K562 (cell line): Measurements from ENCODE around the gene CDKN2AIP. TPM values are rescaled to one million over a fixed set of nuclear protein-coding genes. Genes with fewer than 3 reads are reported as not detected.

Experiments
- ATAC-seq: fragments of 200-7000 bp; cut with Tn5 transposase; 3 replicates; pipeline ENCODE4 v1.9.1; 2020; ENCODE audit warnings: moderate library complexity
- BruUV-seq: library from RNA; stranded (reverse); fragments of 400-500 nt; replicated peaks from 2 replicates; lab custom pipeline; 2021; lab: Mats Ljungman, UMichigan
- CTCF ChIA-PET: fragments of 300-600 bp; formaldehyde crosslinking; extraction: SDS; loops from one replicate; lab custom pipeline; 2021; ENCODE audit warnings: low intra/inter-chr PET ratio; lab: Yijun Ruan, JAX
- POLR2A ChIA-PET: fragments of 300-600, 350-650 bp; sonication (Branson Sonifier 250); formaldehyde crosslinking; extraction: SDS; loops from one replicate; lab custom pipeline; 2021; ENCODE audit warnings: antibody characterized with exemption, inconsistent platforms; lab: Yijun Ruan, JAX
- DNase-seq, 4 experiments: peaks; one replicate each; pipeline versions ENCODE4 v3.0.0 to v3.0.0-alpha.2; 2011 to 2018; ENCODE audit warnings: low spot score in 3 of 4, mixed read lengths in 3 of 4; ENCODE audit errors: extremely low read depth in 1 of 4
- FAIRE-seq: peaks from 2 replicates; lab custom pipeline; 2011; peaks lifted over from hg19 to GRCh38; lab: Jason Lieb, UNC
- H2AFZ ChIP-seq: 2 replicates; pipeline ENCODE4 v1.6.0; 2011; ENCODE audit warnings: low read depth, low read length, control low read depth, inconsistent platforms
- H3K27ac ChIP-seq: fragments of 200-600 bp; 3 replicates; pipeline ENCODE4 v1.8.0; 2011; ENCODE audit warnings: low read depth, mild to moderate bottlenecking, control low read depth, inconsistent platforms, low read length, moderate library complexity, mixed read lengths; ENCODE audit errors: extremely low read depth
- H3K27me3 ChIP-seq, 2 experiments: fragments of 300-600 bp in 1 of 2; 2 replicates in 1 of 2; 3 replicates in 1 of 2; pipeline versions ENCODE4 v1.6.0 to v1.8.0; 2011; ENCODE audit warnings: inconsistent platforms in 2 of 2, low read length in 2 of 2, mild to moderate bottlenecking in 1 of 2, mixed read lengths in 1 of 2, moderate library complexity in 1 of 2; ENCODE audit not compliant: control insufficient read depth in 2 of 2, insufficient read depth in 2 of 2
- H3K36me3 ChIP-seq: fragments of 300-600 bp; 3 replicates; pipeline ENCODE4 v1.8.0; 2011; ENCODE audit warnings: mild to moderate bottlenecking, low read length, inconsistent platforms; ENCODE audit not compliant: control insufficient read depth, insufficient read depth
- H3K4me1 ChIP-seq, 2 experiments: fragments of 200-600 bp in 1 of 2; replicated peaks in 1 of 2; 2 replicates in 1 of 2; 3 replicates in 1 of 2; pipeline versions ENCODE4 v1.5.1 to v1.8.0; 2011; ENCODE audit warnings: inconsistent platforms in 2 of 2, low read length in 2 of 2, mild to moderate bottlenecking in 1 of 2, mixed read lengths in 1 of 2, moderate library complexity in 1 of 2; ENCODE audit not compliant: control insufficient read depth in 2 of 2, insufficient read depth in 2 of 2
- H3K4me2 ChIP-seq: 2 replicates; pipeline ENCODE4 v1.6.1; 2011; ENCODE audit warnings: low read length, control low read depth, inconsistent platforms, mixed read lengths; ENCODE audit not compliant: insufficient read depth
- H3K4me3 ChIP-seq: fragments of 200-600 bp; sonication (generic), shearing (Covaris generic); 2 replicates; pipeline ENCODE4 v1.5.1; 2016; ENCODE audit warnings: control low read depth, inconsistent platforms
- H3K79me2 ChIP-seq: fragments of 200-600 bp; 3 replicates; pipeline ENCODE4 v1.8.0; 2011; ENCODE audit warnings: low read length, inconsistent platforms; ENCODE audit not compliant: control insufficient read depth, insufficient read depth
- H3K9ac ChIP-seq, 2 experiments: 2 replicates each; pipeline versions ENCODE4 v1.6.0 to v1.6.1; 2011; ENCODE audit warnings: low read depth in 2 of 2, low read length in 2 of 2, control low read depth in 1 of 2, inconsistent platforms in 1 of 2, mild to moderate bottlenecking in 1 of 2, mixed read lengths in 1 of 2; ENCODE audit not compliant: insufficient read depth in 1 of 2
- H3K9me1 ChIP-seq: one replicate; pipeline ENCODE4 v1.6.0; 2011; ENCODE audit warnings: inconsistent platforms, mild to moderate bottlenecking, low read length, moderate library complexity; ENCODE audit not compliant: control insufficient read depth, insufficient read depth
- H3K9me3 ChIP-seq: replicated peaks from 2 replicates; pipeline ENCODE4 v1.5.1; 2011; ENCODE audit warnings: low read depth, low read length, inconsistent platforms; ENCODE audit not compliant: control insufficient read depth, insufficient read depth
- H4K20me1 ChIP-seq: replicated peaks from 2 replicates; pipeline ENCODE4 v1.6.1; 2011; ENCODE audit warnings: low read length, inconsistent platforms, mixed read lengths; ENCODE audit not compliant: control insufficient read depth, insufficient read depth
- ARHGAP35 ChIP-seq: fragments of 450-650 bp; IDR thresholded peaks from 2 replicates; pipeline ENCODE4 v1.6.1; 2018; ENCODE audit not compliant: partially characterized antibody
- CBX3 ChIP-seq, 2 experiments: IDR thresholded peaks; 1 replicate in 1 of 2; 2 replicates in 1 of 2; pipeline ENCODE4 v1.6.1; 2012; ENCODE audit warnings: inconsistent platforms in 2 of 2, low read length in 2 of 2, borderline replicate concordance in 1 of 2, control low read depth in 1 of 2
- CHD4 ChIP-seq: fragments of 200-600 bp; sonication (generic); IDR thresholded peaks from 3 replicates; pipeline ENCODE4 v1.6.1; 2012; ENCODE audit warnings: low read depth, mild to moderate bottlenecking, mixed read lengths, low read length, inconsistent platforms; ENCODE audit not compliant: insufficient read depth, insufficient replicate concordance, poor library complexity, severe bottlenecking
- EGR1 ChIP-seq: fragments of 450-650 bp; conservative IDR thresholded peaks from 2 replicates; pipeline ENCODE4 v1.6.1; 2017; ENCODE audit warnings: mild to moderate bottlenecking
- ESRRA ChIP-seq: fragments of 450-650 bp; IDR thresholded peaks from 2 replicates; pipeline ENCODE4 v1.6.1; 2014; ENCODE audit warnings: low read depth, mild to moderate bottlenecking, moderate library complexity, borderline replicate concordance
- LEF1 ChIP-seq: fragments of 450-650 bp; IDR thresholded peaks from 2 replicates; pipeline ENCODE4 v1.6.1; 2016; ENCODE audit warnings: mild to moderate bottlenecking
- MAFG ChIP-seq: fragments of 450-650 bp; conservative IDR thresholded peaks from 2 replicates; pipeline ENCODE4 v1.6.1; 2016; ENCODE audit warnings: missing genetic modification characterization, missing compliant biosample characterization
- MEF2D ChIP-seq: conservative IDR thresholded peaks from 2 replicates; pipeline ENCODE4 v1.6.1; 2016; ENCODE audit warnings: low read depth, missing genetic modification characterization, missing compliant biosample characterization
- SIRT6 ChIP-seq: IDR thresholded peaks from one replicate; pipeline ENCODE4 v1.6.1; 2012; ENCODE audit warnings: low read depth, mild to moderate bottlenecking, control low read depth, inconsistent platforms, low read length, moderate library complexity
- SMAD4 ChIP-seq: fragments of 250-450 bp; sonication (Bioruptor Pico); conservative IDR thresholded peaks from 2 replicates; pipeline ENCODE4 v1.8.0; 2021; ENCODE audit warnings: inconsistent platforms, mild to moderate bottlenecking, moderate library complexity
- SPI1 ChIP-seq: IDR thresholded peaks from 2 replicates; pipeline ENCODE4 v1.6.1; 2011; ENCODE audit warnings: low read depth, low read length, control low read depth, borderline replicate concordance
- TRIM25 ChIP-seq: fragments of 450-650 bp; IDR thresholded peaks from 2 replicates; pipeline ENCODE4 v1.7.0; 2016; ENCODE audit warnings: borderline replicate concordance
- ZBTB7A ChIP-seq: IDR thresholded peaks from 2 replicates; pipeline ENCODE4 v1.6.1; 2011; ENCODE audit warnings: low read depth, mild to moderate bottlenecking, low read length, moderate library complexity, borderline replicate concordance; ENCODE audit not compliant: control insufficient read depth
- WGBS: fragments of 100-300 bp; shearing (Covaris generic); methylation state at CpG from one replicate; pipeline ENCODE4 v1.1.6; 2016; ENCODE audit warnings: low coverage, mixed read lengths; ENCODE audit not compliant: insufficient coverage; ENCODE audit errors: missing lambda C conversion rate; 5-methylcytosine and 5-hydroxymethylcytosine counted together
- in situ Hi-C: fragments of 300-500 bp; cut with MboI; formaldehyde crosslinking; loops from 4 replicates; pipeline ENCODE4 v1.15.0; 2018; ENCODE audit warnings: inconsistent platforms, mixed read lengths
- intact Hi-C: fragments of 100-400 bp; cut with micrococcal nuclease; formaldehyde crosslinking; loops from 2 replicates; pipeline ENCODE4 v1.14.2; 2022
- polyA plus RNA-seq, 8 experiments: library from polyadenylated mRNA; depleted of rRNA in 4 of 8; stranded (reverse) in 5 of 8; unstranded in 3 of 8; fragments of >200 nt; fragmentation: Nextera tagmentation in 2 of 8; fragmentation: Illumina TruSeq in 1 of 8; extraction: Ambion mirVana in 2 of 8; extraction: Trizol in 1 of 8; gene quantifications; 2 replicates each; pipeline versions ENCODE4 v1.2.1 to v1.2.3, GENCODE V29; 2011 to 2014; ENCODE audit warnings: inconsistent platforms in 1 of 8, missing spikeins in 1 of 8
- total RNA-seq, 7 experiments: library from RNA; depleted of rRNA in 6 of 7; stranded (reverse); fragments of >200 nt in 6 of 7; fragmentation: Illumina TruSeq in 2 of 7; extraction: Trizol in 2 of 7; gene quantifications; 2 replicates each; pipeline versions ENCODE4 v1.2.1 to v1.2.3, GENCODE V29; 2011 to 2021; ENCODE audit warnings: low replicate concordance in 1 of 7
- TF ChIP-seq, protein P1 (sequence below), 2 experiments: fragments of 450-650 bp; IDR thresholded peaks; 2 replicates each; pipeline ENCODE4 v1.6.1; 2016

The CDKN2AIP gene
- total and polyA plus RNA-seq, 9 of the 15 experiments (the other 6 are each of a cell fraction or from before 2014, with no cell fraction given) = 5.9 to 22.0 (median 19.7) TPM

- no TSS peak for BruUV-seq
- 79% methylated on average over 15 of the region's 15 CpGs for WGBS
- Histone ChIP-seq H4K20me1 (no peaks in the 10 kb centered on the region), H3K4me2 (peak overlapping the region; percentile 72), H2AFZ (peak overlapping the region; percentile 92), H3K27me3 (no peaks in the 10 kb centered on the region), H3K9me3 (no peaks in the 10 kb centered on the region), H3K36me3 (no peaks in the 10 kb centered on the region), H3K4me3 (peak overlapping the region; percentile 20; the same call in 1 of the 2 replicates), H3K27ac (peak overlapping the region; percentile 84), H3K79me2 (no peaks in the 10 kb centered on the region), H3K4me1 (peaks cover 30 to 51% of the 10 kb centered on the region in 2 experiments), H3K9me1 (no peaks in the 10 kb centered on the region), H3K9ac (peak overlapping the region; percentile 78 to 94; a peak in 2 of 4 replicates)
- DNase-seq = peak in 1 of 4 experiments; percentile 19
- in situ Hi-C loops (no loop called here), intact Hi-C loops (loop anchor here (2.0 to 5.0 kb wide), 2 partner anchors 37 to 136 kb away; no protein-coding TSS in a partner anchor)
- CTCF ChIA-PET = no interaction called here
- peak; percentile 51 for FAIRE-seq
- ATAC-seq = peak; percentile 22
- POLR2A ChIA-PET = interaction anchor here (0.6 to 1.1 kb wide), 3 partner anchors 10 to 51 kb away, joined by 3 to 4 read pairs (median 3); no protein-coding TSS in a partner anchor
- TF ChIP-seq ESRRA (0 out of 2 replicates have a peak, but pooled peaks have one; percentile 6), ZBTB7A (no peak), LEF1 (no peak), MEF2D (tag) (no peak), SMAD4 (CRISPR knock-in tag) (no peak), SIRT6 (no peak), ARHGAP35 (no peak), MAFG (tag) (no peak), SPI1 (0 out of 2 replicates have a peak, but pooled peaks have one; percentile 10), TRIM25 (no peak), CHD4 (peak; percentile 47), EGR1 (no peak), CBX3 (IDR thresholded peaks at IDR 0.05; ENCODE audit: borderline replicate concordance in 1 of 2, low read length in 2 of 2) (0 out of 3 replicates have a peak, but pooled peaks of 1 of the 2 experiments have one; percentile 1)
- TF ChIP-seq, protein P1, sequence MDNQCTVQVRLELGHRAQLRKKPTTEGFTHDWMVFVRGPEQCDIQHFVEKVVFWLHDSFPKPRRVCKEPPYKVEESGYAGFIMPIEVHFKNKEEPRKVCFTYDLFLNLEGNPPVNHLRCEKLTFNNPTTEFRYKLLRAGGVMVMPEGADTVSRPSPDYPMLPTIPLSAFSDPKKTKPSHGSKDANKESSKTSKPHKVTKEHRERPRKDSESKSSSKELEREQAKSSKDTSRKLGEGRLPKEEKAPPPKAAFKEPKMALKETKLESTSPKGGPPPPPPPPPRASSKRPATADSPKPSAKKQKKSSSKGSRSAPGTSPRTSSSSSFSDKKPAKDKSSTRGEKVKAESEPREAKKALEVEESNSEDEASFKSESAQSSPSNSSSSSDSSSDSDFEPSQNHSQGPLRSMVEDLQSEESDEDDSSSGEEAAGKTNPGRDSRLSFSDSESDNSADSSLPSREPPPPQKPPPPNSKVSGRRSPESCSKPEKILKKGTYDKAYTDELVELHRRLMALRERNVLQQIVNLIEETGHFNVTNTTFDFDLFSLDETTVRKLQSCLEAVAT (IDR thresholded peaks at IDR 0.05) = 0 out of 4 replicates have a peak, but pooled peaks of 1 of the 2 experiments have one; percentile 14
These were observed 45.3 kb upstream of the CDKN2AIP start for GRCh38 chr4:183399126-183399522.
